ENCODE results near the gene AFP. TPM values are rescaled to one million over a fixed set of nuclear protein-coding genes. Genes with fewer than 3 reads are reported as not detected.

AFP gene
- total and polyA plus RNA-seq, 2 of the 4 experiments (the other 2 are of a cell fraction): 0.87 to 1.3 TPM

DNA sequence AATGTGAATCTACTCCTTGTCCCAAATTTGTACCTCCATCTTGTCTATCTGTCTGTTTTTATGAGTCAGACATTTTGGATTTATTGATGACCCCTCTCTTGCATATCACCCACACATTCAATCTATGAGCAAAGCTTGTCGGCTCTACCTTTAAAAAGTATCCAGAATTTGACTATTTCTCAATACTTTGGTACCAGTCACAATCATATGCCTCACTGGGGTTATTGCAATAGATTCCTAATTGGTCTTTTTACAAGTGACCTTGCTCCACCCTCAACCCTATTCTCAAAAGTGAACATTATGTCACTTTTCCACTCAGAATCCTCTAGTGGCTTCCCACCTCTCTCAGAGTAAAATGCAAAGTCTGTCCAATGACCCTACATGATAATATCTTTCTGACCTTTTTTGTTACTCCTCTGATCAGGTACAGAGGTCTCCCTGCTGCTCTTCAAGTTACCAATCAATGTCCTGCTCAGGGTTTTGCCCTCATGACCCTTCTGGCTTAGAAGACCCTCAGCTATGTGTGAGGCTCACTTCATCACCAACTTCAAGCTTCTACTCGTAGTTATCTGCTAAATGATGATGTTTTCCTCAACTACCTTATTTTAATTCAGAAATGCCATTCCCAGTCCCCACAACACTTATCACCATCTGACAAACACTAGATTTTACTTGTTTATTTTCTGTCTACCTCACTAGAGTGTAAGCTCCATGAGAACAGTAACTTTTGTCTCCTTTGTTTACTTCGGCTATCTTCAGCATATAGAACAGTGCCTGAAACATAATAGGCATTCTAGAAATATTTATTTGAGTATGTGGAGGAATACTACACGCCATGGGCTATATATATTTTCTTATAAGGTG, 22.4 kb downstream of the AFP start:
- DNase-seq (no peak), ATAC-seq (ENCODE audit: low read depth) (no peak)
- H4K8ac ChIP-seq (ENCODE audit: low read depth in 2 of 2, low read length in 2 of 2): no peak overlapping the region
- H2BK120ac ChIP-seq (ENCODE audit: low read depth, low read length): no peak overlapping the region
- no TSS peak for BruUV-seq (replicated peaks)
- H3K56ac ChIP-seq (ENCODE audit: extremely low read depth, insufficient read depth, low read length): no peak overlapping the region
- TF ChIP-seq RAD21 (IDR thresholded peaks at IDR 0.05; ENCODE audit: low read length): no peak
- no peak for TF ChIP-seq MXI1 (IDR thresholded peaks at IDR 0.05; ENCODE audit: borderline replicate concordance, low read depth, low read length)
- no peak for TF ChIP-seq USF2 (IDR thresholded peaks at IDR 0.05; ENCODE audit: low read depth, low read length)
- no peak for TF ChIP-seq RFX5 (IDR thresholded peaks at IDR 0.05; ENCODE audit: low read depth, low read length)
- TF ChIP-seq POLR2A (IDR thresholded peaks at IDR 0.05; ENCODE audit: low read depth, low read length): no peak
- no peak for TF ChIP-seq BHLHE40 (IDR thresholded peaks at IDR 0.05; ENCODE audit: low read depth, low read length)
- TF ChIP-seq RCOR1 (IDR thresholded peaks at IDR 0.05; ENCODE audit: insufficient replicate concordance, low read length): no peak
- TF ChIP-seq NFE2L2 (IDR thresholded peaks at IDR 0.05; ENCODE audit: low read depth, low read length): no peak
- no peak for TF ChIP-seq MAFK (IDR thresholded peaks at IDR 0.05; ENCODE audit: low read depth, low read length)
- TF ChIP-seq, protein P1, sequence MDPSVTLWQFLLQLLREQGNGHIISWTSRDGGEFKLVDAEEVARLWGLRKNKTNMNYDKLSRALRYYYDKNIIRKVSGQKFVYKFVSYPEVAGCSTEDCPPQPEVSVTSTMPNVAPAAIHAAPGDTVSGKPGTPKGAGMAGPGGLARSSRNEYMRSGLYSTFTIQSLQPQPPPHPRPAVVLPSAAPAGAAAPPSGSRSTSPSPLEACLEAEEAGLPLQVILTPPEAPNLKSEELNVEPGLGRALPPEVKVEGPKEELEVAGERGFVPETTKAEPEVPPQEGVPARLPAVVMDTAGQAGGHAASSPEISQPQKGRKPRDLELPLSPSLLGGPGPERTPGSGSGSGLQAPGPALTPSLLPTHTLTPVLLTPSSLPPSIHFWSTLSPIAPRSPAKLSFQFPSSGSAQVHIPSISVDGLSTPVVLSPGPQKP (IDR thresholded peaks at IDR 0.05; ENCODE audit: borderline replicate concordance, low read depth, low read length): no peak
- TF ChIP-seq SMC3 (IDR thresholded peaks at IDR 0.05; ENCODE audit: low read depth, low read length): no peak
- no peak overlapping the region for H3K23ac ChIP-seq (ENCODE audit: low read depth, low read length)
- H3K9me1 ChIP-seq (ENCODE audit: insufficient read depth, low read length): no peaks in the 10 kb centered on the region
- H4K91ac ChIP-seq (ENCODE audit: insufficient read depth, low read depth, low read length): no peak overlapping the region
- CTCF ChIA-PET: no interaction called here
- H4K5ac ChIP-seq (ENCODE audit: low read depth, low read length): no peak overlapping the region
- 20% methylated on average over 1 of the region's 4 CpGs; no CpG with 5 or more reads in 1 of the 2 experiments for WGBS, 2 experiments (ENCODE audit: extremely low coverage in 2 of 2, insufficient read length in 1 of 2)
- dilution Hi-C loops (cut with HindIII; ENCODE audit: low sequenced_read_pairs, unreplicated experiment): no loop called here
- intact Hi-C loops (cut with micrococcal nuclease): no loop called here
- in situ Hi-C loops (cut with MboI; ENCODE audit: low sequenced_read_pairs): no loop called here
- H3K4ac ChIP-seq (ENCODE audit: low read depth, low read length): no peak overlapping the region
- no peaks in the 10 kb centered on the region for H4K20me1 ChIP-seq (ENCODE audit: insufficient read depth, low read length)
- no peaks in the 10 kb centered on the region for H3K79me1 ChIP-seq (ENCODE audit: low read depth in 1 of 2, low read length in 2 of 2)
- H3K4me2 ChIP-seq (ENCODE audit: low read depth, low read length): no peak overlapping the region
- H2AK9ac ChIP-seq (replicated peaks; ENCODE audit: low read depth, low read length, poor library complexity): no peak overlapping the region
- H3K27me3 ChIP-seq (ENCODE audit: control insufficient read depth, insufficient read depth, low read length): no peaks in the 10 kb centered on the region; the same call in 1 of the 2 replicates
- no peak overlapping the region for H3K14ac ChIP-seq (replicated peaks; ENCODE audit: low read depth, low read length)
- H3K9me3 ChIP-seq (ENCODE audit: control insufficient read depth, insufficient read depth, low read length): no peaks in the 10 kb centered on the region
- POLR2A ChIA-PET (ENCODE audit: unreplicated experiment): no interaction called here
- no peaks in the 10 kb centered on the region for H3K36me3 ChIP-seq (ENCODE audit: control insufficient read depth, insufficient read depth, low read length)
- no peak overlapping the region for H3K18ac ChIP-seq (ENCODE audit: low read depth, low read length)
- H3K9ac ChIP-seq (ENCODE audit: low read depth, low read length): no peak overlapping the region
- no peak overlapping the region for H2BK15ac ChIP-seq (ENCODE audit: low read depth, low read length)
- no peak overlapping the region for H2AFZ ChIP-seq (replicated peaks; ENCODE audit: low read length, poor library complexity)
- H3K4me1 ChIP-seq (ENCODE audit: control insufficient read depth, insufficient read depth, low read length): no peaks in the 10 kb centered on the region
- H3K4me3 ChIP-seq (ENCODE audit: insufficient read depth, low read depth, low read length): no peak overlapping the region
- no peak overlapping the region for H3K27ac ChIP-seq (ENCODE audit: insufficient read depth, low read length)
- no peak overlapping the region for H2BK20ac ChIP-seq (ENCODE audit: low read depth, low read length)
- no peak overlapping the region for H2BK5ac ChIP-seq (ENCODE audit: low read depth, low read length, poor library complexity, severe bottlenecking)
- no peak overlapping the region for H2AK5ac ChIP-seq (ENCODE audit: low read depth, low read length)
